Breast epithelium (tissue), 4 donors: ENCODE measurements around the gene SEC16A. TPM values are rescaled to one million over a fixed set of nuclear protein-coding genes. Genes with fewer than 3 reads are reported as not detected.

Source experiments
- DNase-seq, 2 donors: peaks; one replicate each; pipeline ENCODE4 v3.0.0-alpha.2; 2019; ENCODE audit warnings: low spot score in 2 of 2
- H3K27ac ChIP-seq, 2 donors: fragments of 200-600 bp; sonication (generic) in 1 of 2; one replicate each; pipeline ENCODE4 v1.5.1; 2016 to 2019; ENCODE audit warnings: mild to moderate bottlenecking in 1 of 2
- H3K27me3 ChIP-seq, 2 donors: fragments of 200-600 bp; sonication (generic) in 1 of 2; one replicate each; pipeline versions ENCODE4 v1.5.1 to v1.6.0; 2017 to 2019; ENCODE audit warnings: control low read depth in 1 of 2, mild to moderate bottlenecking in 1 of 2
- H3K36me3 ChIP-seq: fragments of 200-600 bp; one replicate; pipeline ENCODE4 v1.5.1; 2019
- H3K4me1 ChIP-seq, 2 donors: fragments of 200-600 bp; sonication (generic); one replicate each; pipeline ENCODE4 v1.5.1; 2016 to 2019; ENCODE audit warnings: control low read depth in 1 of 2
- H3K4me3 ChIP-seq, 3 donors: fragments of 200-600 bp; sonication (generic); 1 replicate in 2 of 3; 2 replicates in 1 of 3; pipeline ENCODE4 v1.5.1; 2016 to 2019; ENCODE audit warnings: mild to moderate bottlenecking in 3 of 3, moderate library complexity in 2 of 3
- H3K9me3 ChIP-seq, 2 donors: fragments of 200-600 bp; sonication (generic) in 1 of 2; one replicate each; pipeline ENCODE4 v1.5.1; 2016 to 2019; ENCODE audit warnings: control low read depth in 1 of 2
- POLR2A ChIP-seq: fragments of 450-650 bp; IDR thresholded peaks from one replicate; pipeline ENCODE4 v1.6.1; 2016; ENCODE audit warnings: antibody characterized with exemption, mild to moderate bottlenecking, moderate library complexity
- POLR2AphosphoS5 ChIP-seq, 3 donors: sonication (generic); formaldehyde crosslinking; IDR thresholded peaks; one replicate each; pipeline ENCODE4 v1.6.1; 2017; ENCODE audit warnings: antibody characterized with exemption in 3 of 3
- intact Hi-C: fragments of 100-400 bp; cut with DNase I; formaldehyde crosslinking; loops from one replicate; pipeline ENCODE4 v1.15.1; 2023; ENCODE audit warnings: low total_unique reads
- total RNA-seq, 3 donors: library from RNA; depleted of rRNA; stranded (reverse); fragments of >200 nt; gene quantifications; one replicate each; pipeline ENCODE4 v1.1.0, GENCODE V29; 2016
- TF ChIP-seq, protein P1 (sequence below), 3 donors: fragments of 450-650 bp; IDR thresholded peaks; one replicate each; pipeline ENCODE4 v1.5.1; 2016 to 2017; ENCODE audit warnings: antibody characterized with exemption in 3 of 3, mild to moderate bottlenecking in 3 of 3, moderate library complexity in 3 of 3

Gene SEC16A
- total RNA-seq, 3 donors from 2014 or later = 41.9 to 55.1 (median 42.9) TPM

- no peak overlapping the region for H3K4me3 ChIP-seq
- H3K9me3 ChIP-seq = no peaks in the 10 kb centered on the region
- H3K27ac ChIP-seq = no peak overlapping the region
- DNase-seq = no peak
- intact Hi-C loops = no loop called here
- peaks cover 5% of the 10 kb centered on the region for H3K36me3 ChIP-seq
- TF ChIP-seq POLR2A (no peak), POLR2AphosphoS5 (IDR thresholded peaks at IDR 0.05) (no peak)
- TF ChIP-seq, protein P1, sequence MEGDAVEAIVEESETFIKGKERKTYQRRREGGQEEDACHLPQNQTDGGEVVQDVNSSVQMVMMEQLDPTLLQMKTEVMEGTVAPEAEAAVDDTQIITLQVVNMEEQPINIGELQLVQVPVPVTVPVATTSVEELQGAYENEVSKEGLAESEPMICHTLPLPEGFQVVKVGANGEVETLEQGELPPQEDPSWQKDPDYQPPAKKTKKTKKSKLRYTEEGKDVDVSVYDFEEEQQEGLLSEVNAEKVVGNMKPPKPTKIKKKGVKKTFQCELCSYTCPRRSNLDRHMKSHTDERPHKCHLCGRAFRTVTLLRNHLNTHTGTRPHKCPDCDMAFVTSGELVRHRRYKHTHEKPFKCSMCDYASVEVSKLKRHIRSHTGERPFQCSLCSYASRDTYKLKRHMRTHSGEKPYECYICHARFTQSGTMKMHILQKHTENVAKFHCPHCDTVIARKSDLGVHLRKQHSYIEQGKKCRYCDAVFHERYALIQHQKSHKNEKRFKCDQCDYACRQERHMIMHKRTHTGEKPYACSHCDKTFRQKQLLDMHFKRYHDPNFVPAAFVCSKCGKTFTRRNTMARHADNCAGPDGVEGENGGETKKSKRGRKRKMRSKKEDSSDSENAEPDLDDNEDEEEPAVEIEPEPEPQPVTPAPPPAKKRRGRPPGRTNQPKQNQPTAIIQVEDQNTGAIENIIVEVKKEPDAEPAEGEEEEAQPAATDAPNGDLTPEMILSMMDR (IDR thresholded peaks at IDR 0.05) = no peak
- H3K27me3 ChIP-seq = no peaks in the 10 kb centered on the region
- H3K4me1 ChIP-seq = no peaks in the 10 kb centered on the region
These were observed 9.5 kb downstream of the SEC16A start for GRCh38 chr9:136473354-136473721.

- Histone ChIP-seq H3K4me1 (no peaks in the 10 kb centered on the region), H3K36me3 (peaks cover 5% of the 10 kb centered on the region), H3K27me3 (no peaks in the 10 kb centered on the region), H3K9me3 (no peaks in the 10 kb centered on the region), H3K27ac (no peak overlapping the region), H3K4me3 (no peak overlapping the region)
- intact Hi-C loops = no loop called here
- TF ChIP-seq POLR2A = no peak
- no peak for TF ChIP-seq POLR2AphosphoS5 (IDR thresholded peaks at IDR 0.05)
- TF ChIP-seq, protein P1 (IDR thresholded peaks at IDR 0.05) = no peak
- DNase-seq = no peak
These were observed 10.0 kb downstream of the SEC16A start for GRCh38 chr9:136472640-136473353.

GRCh38 chr9:136471802-136472487 lies 10.9 kb downstream of the SEC16A start:
- DNase-seq = no peak
- peaks cover 5% of the 10 kb centered on the region for H3K36me3 ChIP-seq
- TF ChIP-seq POLR2AphosphoS5 (IDR thresholded peaks at IDR 0.05) = no peak
- TF ChIP-seq POLR2A = no peak
- TF ChIP-seq, protein P1 (IDR thresholded peaks at IDR 0.05) = no peak

DNA sequence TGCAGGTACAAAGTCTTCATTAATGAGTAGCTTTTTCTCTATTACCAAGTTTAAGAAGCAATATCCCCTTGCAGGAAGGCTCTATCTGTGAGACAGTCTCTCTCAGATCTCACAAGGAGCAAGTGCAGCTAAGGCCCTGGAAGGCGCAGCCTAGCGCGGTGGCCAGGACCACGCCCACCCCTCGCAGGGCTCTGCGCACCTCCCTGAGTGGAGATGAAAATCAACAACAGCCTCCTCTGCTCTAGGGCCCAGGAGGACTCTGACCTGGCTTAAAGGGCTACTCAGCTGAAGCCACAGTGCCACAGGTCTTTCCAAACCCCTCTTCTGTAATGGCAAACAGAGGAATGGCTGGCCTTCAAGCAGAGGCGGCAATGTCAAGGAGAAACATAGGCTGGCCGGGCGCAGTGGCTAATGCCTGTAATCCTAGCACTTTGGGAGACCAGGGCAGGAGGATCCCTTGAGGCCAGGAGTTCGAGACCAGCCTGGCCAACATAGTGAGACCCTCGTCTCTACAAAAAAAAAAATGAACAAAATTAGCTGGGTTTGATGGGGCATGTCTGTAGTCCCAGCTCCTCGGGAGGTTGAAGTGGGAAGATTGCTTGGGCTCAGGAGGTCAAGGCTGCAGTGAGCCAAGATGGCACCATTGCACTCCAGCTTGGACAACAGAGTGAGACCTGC lies 11.9 kb downstream of the SEC16A start:
- intact Hi-C loops = no loop called here
- DNase-seq = no peak
- Histone ChIP-seq H3K27me3 (no peaks in the 10 kb centered on the region), H3K36me3 (peaks cover 6% of the 10 kb centered on the region), H3K4me3 (no peak overlapping the region), H3K27ac (no peak overlapping the region), H3K4me1 (no peaks in the 10 kb centered on the region), H3K9me3 (no peaks in the 10 kb centered on the region)
- TF ChIP-seq, protein P1 (IDR thresholded peaks at IDR 0.05) = no peak
- TF ChIP-seq POLR2A (no peak), POLR2AphosphoS5 (IDR thresholded peaks at IDR 0.05) (no peak)

More at GRCh38 chr9:136471802-136472487, 10.9 kb downstream of the SEC16A start:
- Histone ChIP-seq H3K4me1 (no peaks in the 10 kb centered on the region), H3K27ac (no peak overlapping the region), H3K9me3 (no peaks in the 10 kb centered on the region), H3K4me3 (no peak overlapping the region), H3K27me3 (no peaks in the 10 kb centered on the region)
- intact Hi-C loops = no loop called here

- Histone ChIP-seq H3K4me1 (no peaks in the 10 kb centered on the region), H3K36me3 (peaks cover 12% of the 10 kb centered on the region), H3K27ac (no peak overlapping the region), H3K4me3 (no peak overlapping the region), H3K27me3 (no peaks in the 10 kb centered on the region), H3K9me3 (no peaks in the 10 kb centered on the region)
- TF ChIP-seq POLR2A = no peak
- TF ChIP-seq POLR2AphosphoS5 (IDR thresholded peaks at IDR 0.05) = no peak
- TF ChIP-seq, protein P1 (IDR thresholded peaks at IDR 0.05) = no peak
- no peak for DNase-seq
- intact Hi-C loops = no loop called here
These were observed 12.5 kb downstream of the SEC16A start for GRCh38 chr9:136470356-136470755.
